ENCODE results near the gene TANC1.

TANC1 gene

GRCh38 chr2:159146996-159147666, 178.7 kb downstream of the TANC1 start:
- no peak for TF ChIP-seq CTCF (IDR thresholded peaks at IDR 0.05; ENCODE audit: low read depth, low read length, missing control alignments)
- no peak overlapping the region for H3K4me3 ChIP-seq (ENCODE audit: low read depth, low read length)
- DNase-seq (ENCODE audit: low read depth), result no peak

GRCh38 chr2:159147690-159148089, 179.2 kb downstream of the TANC1 start:
- no peak overlapping the region for H3K4me3 ChIP-seq (ENCODE audit: low read depth, low read length)
- DNase-seq (ENCODE audit: low read depth), result no peak
- TF ChIP-seq CTCF (IDR thresholded peaks at IDR 0.05; ENCODE audit: low read depth, low read length, missing control alignments), result no peak

GRCh38 chr2:159148901-159149300, 180.5 kb downstream of the TANC1 start:
- TF ChIP-seq CTCF (IDR thresholded peaks at IDR 0.05; ENCODE audit: low read depth, low read length, missing control alignments), result no peak
- H3K4me3 ChIP-seq (ENCODE audit: low read depth, low read length), result no peak overlapping the region
- DNase-seq (ENCODE audit: low read depth), result no peak

- no peak for DNase-seq (ENCODE audit: low read depth)
- no peak for TF ChIP-seq CTCF (IDR thresholded peaks at IDR 0.05; ENCODE audit: low read depth, low read length, missing control alignments)
- no peak overlapping the region for H3K4me3 ChIP-seq (ENCODE audit: low read depth, low read length)
Observed at GRCh38 chr2:159149747-159150146, 181.3 kb downstream of the TANC1 start.

GRCh38 chr2:159150280-159150746, 181.9 kb downstream of the TANC1 start:
- no peak for TF ChIP-seq CTCF (IDR thresholded peaks at IDR 0.05; ENCODE audit: low read depth, low read length, missing control alignments)
- no peak overlapping the region for H3K4me3 ChIP-seq (ENCODE audit: low read depth, low read length)
- no peak for DNase-seq (ENCODE audit: low read depth)

GRCh38 chr2:159151198-159152127, 183.0 kb downstream of the TANC1 start:
- no peak for TF ChIP-seq CTCF (IDR thresholded peaks at IDR 0.05; ENCODE audit: low read depth, low read length, missing control alignments)
- no peak overlapping the region for H3K4me3 ChIP-seq (ENCODE audit: low read depth, low read length)
- DNase-seq (ENCODE audit: low read depth), result no peak

Measured in GM12864 (cell line).